Endometrial microvascular endothelial cells (primary cell): ENCODE measurements around the gene HEATR1. TPM values are rescaled to one million over a fixed set of nuclear protein-coding genes. Genes with fewer than 3 reads are reported as not detected.

Experiments
- in situ Hi-C: cut with HindIII; loops from 2 replicates; pipeline ENCODE4 v1.10.0; 2017; ENCODE audit warnings: low sequenced_read_pairs, low pct_unique_long_range_greater_than_20kb; ENCODE audit errors: inconsistent ontology term
- total RNA-seq: library from RNA; depleted of rRNA; stranded (reverse); fragments of >200 nt; gene quantifications from one replicate; pipeline ENCODE4 v1.2.3, GENCODE V29; 2015; ENCODE audit errors: inconsistent ontology term

Gene HEATR1
- total RNA-seq, 1 donor from 2014 or later, result 38.8 TPM

- in situ Hi-C loops, result loop anchor here (25.0 kb wide), 1 partner anchor 311 kb away; no protein-coding TSS in a partner anchor
Observed at GRCh38 chr1:236550961-236551851, 53.1 kb downstream of the HEATR1 start.

DNA sequence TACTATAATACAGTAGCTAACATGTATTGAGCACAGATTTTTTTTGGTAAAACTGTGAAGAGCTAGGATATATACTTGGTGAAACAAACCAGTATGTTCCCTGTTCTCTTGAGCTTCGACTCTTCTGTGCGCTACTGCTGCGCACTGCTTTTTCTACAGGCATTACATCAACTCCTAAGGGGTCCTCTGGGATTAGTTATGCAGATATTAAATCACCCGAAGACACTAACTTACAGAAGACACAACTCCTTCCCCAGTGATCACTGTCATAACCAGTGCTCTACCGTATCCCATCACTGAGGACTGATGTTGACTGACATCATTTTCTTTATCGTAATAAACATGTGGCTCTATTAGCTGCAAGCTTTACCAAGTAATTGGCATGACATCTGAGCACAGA lies 55.9 kb downstream of the HEATR1 start:
- in situ Hi-C loops, result no loop called here

DNA sequence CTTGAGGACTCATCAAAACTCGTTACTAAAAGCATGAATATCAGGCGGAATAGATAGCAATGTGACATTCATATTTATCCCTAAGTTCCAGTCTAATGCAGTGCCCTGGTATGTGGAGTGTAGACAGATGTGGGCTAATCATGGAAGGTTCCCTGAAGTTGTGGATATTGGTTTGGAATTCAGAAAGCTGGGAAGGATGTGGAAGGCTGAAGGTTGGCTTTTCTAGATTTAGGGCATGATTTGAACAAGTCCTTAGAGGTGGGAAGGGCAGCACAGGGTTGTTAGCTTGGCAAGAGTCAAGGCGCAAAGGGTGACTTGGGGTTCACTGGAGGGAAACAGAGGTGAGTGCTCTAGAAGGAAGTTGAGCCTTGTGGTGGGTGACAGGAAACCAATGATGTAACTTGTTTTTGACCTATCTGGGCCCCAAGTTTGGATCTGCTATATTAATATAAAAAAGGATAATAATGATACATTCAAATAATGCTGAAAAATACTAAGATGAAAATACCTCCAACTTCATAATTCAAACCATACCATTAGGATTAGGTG lies 58.6 kb downstream of the HEATR1 start:
- in situ Hi-C loops, result no loop called here

- in situ Hi-C loops, result no loop called here
Observed at GRCh38 chr1:236543065-236543669, 61.1 kb downstream of the HEATR1 start.

DNA sequence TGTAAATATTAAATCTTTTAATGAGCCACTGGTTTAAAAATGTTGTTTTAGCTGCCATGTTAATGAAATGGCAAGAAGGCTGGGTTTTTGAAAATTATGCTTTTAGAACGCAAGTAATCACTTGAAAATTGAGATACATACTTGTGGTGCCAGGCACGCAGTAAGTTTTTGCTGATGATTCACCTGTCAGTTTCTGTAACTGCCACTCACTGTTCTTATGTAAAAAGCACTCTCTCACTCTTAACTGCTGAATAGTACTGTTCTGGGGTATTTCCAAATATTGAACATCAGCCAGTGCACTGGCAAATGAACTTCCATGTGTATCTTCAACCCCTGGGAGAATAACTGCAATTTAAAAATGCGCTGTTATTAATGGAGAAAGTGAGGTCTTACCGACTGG lies 62.6 kb downstream of the HEATR1 start:
- in situ Hi-C loops, result no loop called here

DNA sequence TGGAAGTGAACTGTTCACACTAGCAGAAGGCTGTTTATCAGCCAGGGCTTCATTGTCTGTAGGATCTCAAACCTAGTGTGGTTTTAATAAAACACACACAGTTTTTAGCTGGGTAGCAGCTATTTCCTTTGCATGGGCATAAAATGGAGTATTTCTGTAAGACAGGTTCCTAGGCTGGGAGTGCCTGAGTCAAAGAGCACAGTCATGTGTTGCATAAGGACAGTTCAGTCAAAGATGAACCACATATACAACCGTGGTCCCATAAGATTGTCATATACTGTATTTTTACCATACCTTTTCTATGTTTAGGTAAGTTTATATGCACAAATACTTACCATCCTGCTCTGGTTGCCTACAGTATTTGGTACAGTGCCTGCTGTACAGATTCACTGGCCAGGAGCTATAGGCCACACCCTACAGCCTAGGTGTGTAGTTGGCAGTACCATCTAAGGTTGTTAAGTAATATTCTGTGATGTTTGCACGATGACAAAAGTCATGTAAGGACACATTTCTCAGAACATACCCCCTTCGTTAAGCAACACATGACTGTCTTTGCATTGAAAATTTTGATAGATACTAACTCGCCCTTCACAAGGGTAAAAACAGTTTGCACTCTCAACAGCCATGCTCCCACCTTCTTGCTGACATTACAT lies 63.4 kb downstream of the HEATR1 start:
- in situ Hi-C loops, result no loop called here

GRCh38 chr1:236536540-236536939 lies 67.8 kb downstream of the HEATR1 start:
- in situ Hi-C loops, result no loop called here

- in situ Hi-C loops, result no loop called here
Observed at GRCh38 chr1:236535662-236536161, 68.6 kb downstream of the HEATR1 start.

GRCh38 chr1:236535190-236535589 lies 69.1 kb downstream of the HEATR1 start:
- in situ Hi-C loops, result no loop called here

DNA sequence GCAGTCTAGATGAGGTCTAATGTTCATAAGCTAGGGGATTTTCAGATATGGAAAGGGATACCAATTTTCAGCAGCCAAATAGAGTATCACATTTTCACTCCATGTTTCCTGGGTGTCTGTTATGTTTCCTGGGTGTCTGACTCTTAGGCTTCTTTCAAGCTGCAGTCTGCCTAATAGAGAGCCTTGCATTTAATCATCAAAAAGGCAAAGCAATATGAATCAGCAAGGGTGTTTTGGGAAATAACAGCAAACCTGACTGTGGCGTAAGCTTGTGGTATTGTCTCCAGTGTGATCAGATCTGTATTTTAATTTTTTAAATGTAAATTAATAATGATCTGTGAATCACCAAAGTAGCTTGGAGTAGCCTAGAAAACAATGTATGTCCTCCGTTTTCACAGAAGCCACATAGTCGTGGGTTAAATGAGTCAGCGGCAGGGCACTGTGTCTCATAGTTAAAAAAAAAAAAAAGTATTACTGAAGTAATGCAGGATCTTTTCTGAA lies 70.1 kb downstream of the HEATR1 start:
- in situ Hi-C loops, result no loop called here

DNA sequence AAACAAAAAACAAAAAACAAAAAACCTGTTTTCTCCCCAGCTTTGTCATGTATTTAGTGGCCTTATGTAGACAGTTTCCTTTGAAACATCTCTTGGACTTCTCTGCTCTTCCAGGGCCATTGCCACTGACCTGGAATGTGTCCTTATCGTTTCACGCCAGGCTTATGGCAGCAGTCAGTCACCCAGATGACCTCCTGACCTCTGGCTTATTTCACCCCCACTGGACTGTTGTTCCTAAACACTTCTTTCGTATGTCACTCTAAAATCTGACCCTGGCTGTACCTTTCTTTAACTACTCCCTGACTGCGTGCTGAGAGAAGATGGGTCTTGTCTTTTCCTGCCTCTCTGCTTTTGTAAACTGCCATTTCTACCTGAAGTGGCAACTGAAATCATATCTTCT lies 71.5 kb downstream of the HEATR1 start:
- in situ Hi-C loops, result no loop called here

DNA sequence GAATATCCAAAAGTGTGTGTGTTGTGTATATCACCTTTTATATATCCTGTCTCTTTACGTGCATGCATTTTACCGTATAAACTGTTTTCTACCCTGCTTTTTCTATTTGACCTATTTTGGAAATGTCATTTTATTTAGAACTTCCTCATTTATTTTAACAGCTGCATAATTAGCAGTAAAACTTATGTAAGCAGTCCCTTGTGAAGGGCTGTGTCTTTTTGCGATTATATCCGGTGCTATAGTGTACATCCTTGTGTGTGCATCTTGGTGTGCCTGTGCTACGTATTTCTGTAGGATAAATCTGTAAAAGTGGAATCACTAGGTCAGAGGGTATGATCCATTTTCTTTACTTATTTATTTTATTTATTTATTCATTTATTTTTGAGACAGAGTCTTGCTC lies 73.4 kb downstream of the HEATR1 start:
- in situ Hi-C loops, result no loop called here

GRCh38 chr1:236530286-236530685 lies 74.0 kb downstream of the HEATR1 start:
- in situ Hi-C loops, result no loop called here

GRCh38 chr1:236526079-236526478 lies 78.2 kb downstream of the HEATR1 start:
- in situ Hi-C loops, result no loop called here

GRCh38 chr1:236524895-236525184 lies 79.5 kb downstream of the HEATR1 start:
- in situ Hi-C loops, result no loop called here

GRCh38 chr1:236524142-236524894 lies 80.0 kb downstream of the HEATR1 start:
- in situ Hi-C loops, result no loop called here

GRCh38 chr1:236523704-236524141 lies 80.6 kb downstream of the HEATR1 start, which contains the start of gene LGALS8:
TSS of gene LGALS8 (plus strand) at chr1:236523982. CDS start at chr1:236526071, 2,089 bp downstream.
- in situ Hi-C loops, result no loop called here

GRCh38 chr1:236522937-236523703 lies 81.2 kb downstream of the HEATR1 start:
- in situ Hi-C loops, result no loop called here
